Muscle layer of duodenum (tissue), 2 donors: ENCODE results near the gene LINGO4.

Source experiments
- H3K27ac ChIP-seq: one replicate; pipeline ENCODE4 v1.7.0; 2013; ENCODE audit warnings: mild to moderate bottlenecking, low read length
- H3K27me3 ChIP-seq: one replicate; pipeline ENCODE4 v1.7.0; 2013; ENCODE audit warnings: low read depth, mild to moderate bottlenecking, control low read depth, low read length
- H3K36me3 ChIP-seq, 2 donors: one replicate each; pipeline ENCODE4 v1.7.0; 2013; ENCODE audit warnings: low read length in 2 of 2, control low read depth in 1 of 2, mild to moderate bottlenecking in 1 of 2; ENCODE audit not compliant: insufficient read depth in 2 of 2, control insufficient read depth in 1 of 2
- H3K4me1 ChIP-seq, 2 donors: one replicate each; pipeline ENCODE4 v1.7.0; 2013; ENCODE audit warnings: low read length in 2 of 2, mild to moderate bottlenecking in 2 of 2, control low read depth in 1 of 2, moderate library complexity in 1 of 2; ENCODE audit not compliant: insufficient read depth in 2 of 2, control insufficient read depth in 1 of 2
- H3K4me3 ChIP-seq, 2 donors: one replicate each; pipeline ENCODE4 v1.7.0; 2013; ENCODE audit warnings: low read length in 2 of 2, low read depth in 1 of 2, mild to moderate bottlenecking in 1 of 2
- H3K9me3 ChIP-seq, 2 donors: one replicate each; pipeline ENCODE4 v1.7.0; 2013; ENCODE audit warnings: low read length in 2 of 2, control low read depth in 1 of 2, mild to moderate bottlenecking in 1 of 2; ENCODE audit not compliant: control insufficient read depth in 1 of 2
- donor health status: healthy.

LINGO4 gene

DNA sequence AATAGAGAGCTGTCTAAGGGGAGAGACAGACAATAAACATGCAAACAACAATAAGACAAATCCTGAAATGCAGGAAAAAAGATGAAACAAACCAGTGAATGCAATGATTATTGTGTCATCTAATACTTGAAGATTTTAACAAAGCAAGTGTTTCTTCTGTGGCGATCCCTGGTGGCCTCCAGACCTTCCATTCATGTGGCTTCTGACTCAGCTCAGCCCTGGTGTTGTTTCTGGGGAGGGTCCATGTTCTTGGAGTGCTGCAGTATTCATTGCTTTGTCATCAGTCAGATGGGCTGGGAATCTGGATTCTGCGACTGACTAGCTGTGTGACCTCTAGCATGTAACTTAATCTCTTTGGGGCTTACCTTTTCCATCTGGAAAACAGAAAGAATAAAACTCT is 35.9 kb upstream of the LINGO4 start:
- Histone ChIP-seq H3K4me1 (peaks cover 2 to 29% of the 10 kb centered on the region in 2 donors), H3K27ac (no peak overlapping the region), H3K27me3 (peaks cover 25% of the 10 kb centered on the region), H3K9me3 (no peaks in the 10 kb centered on the region), H3K4me3 (no peak overlapping the region), H3K36me3 (no peaks in the 10 kb centered on the region)

- H3K4me1 ChIP-seq = peaks cover 5 to 29% of the 10 kb centered on the region in 2 donors
- no peaks in the 10 kb centered on the region for H3K36me3 ChIP-seq
- peak overlapping the region in 1 of 2 donors; percentile 41 for H3K4me3 ChIP-seq
- H3K27ac ChIP-seq = peak overlapping the region; percentile 76
- H3K9me3 ChIP-seq = no peaks in the 10 kb centered on the region
- H3K27me3 ChIP-seq = peaks cover 25% of the 10 kb centered on the region
Observed at GRCh38 chr1:151840421-151840820, 35.2 kb upstream of the LINGO4 start.

DNA sequence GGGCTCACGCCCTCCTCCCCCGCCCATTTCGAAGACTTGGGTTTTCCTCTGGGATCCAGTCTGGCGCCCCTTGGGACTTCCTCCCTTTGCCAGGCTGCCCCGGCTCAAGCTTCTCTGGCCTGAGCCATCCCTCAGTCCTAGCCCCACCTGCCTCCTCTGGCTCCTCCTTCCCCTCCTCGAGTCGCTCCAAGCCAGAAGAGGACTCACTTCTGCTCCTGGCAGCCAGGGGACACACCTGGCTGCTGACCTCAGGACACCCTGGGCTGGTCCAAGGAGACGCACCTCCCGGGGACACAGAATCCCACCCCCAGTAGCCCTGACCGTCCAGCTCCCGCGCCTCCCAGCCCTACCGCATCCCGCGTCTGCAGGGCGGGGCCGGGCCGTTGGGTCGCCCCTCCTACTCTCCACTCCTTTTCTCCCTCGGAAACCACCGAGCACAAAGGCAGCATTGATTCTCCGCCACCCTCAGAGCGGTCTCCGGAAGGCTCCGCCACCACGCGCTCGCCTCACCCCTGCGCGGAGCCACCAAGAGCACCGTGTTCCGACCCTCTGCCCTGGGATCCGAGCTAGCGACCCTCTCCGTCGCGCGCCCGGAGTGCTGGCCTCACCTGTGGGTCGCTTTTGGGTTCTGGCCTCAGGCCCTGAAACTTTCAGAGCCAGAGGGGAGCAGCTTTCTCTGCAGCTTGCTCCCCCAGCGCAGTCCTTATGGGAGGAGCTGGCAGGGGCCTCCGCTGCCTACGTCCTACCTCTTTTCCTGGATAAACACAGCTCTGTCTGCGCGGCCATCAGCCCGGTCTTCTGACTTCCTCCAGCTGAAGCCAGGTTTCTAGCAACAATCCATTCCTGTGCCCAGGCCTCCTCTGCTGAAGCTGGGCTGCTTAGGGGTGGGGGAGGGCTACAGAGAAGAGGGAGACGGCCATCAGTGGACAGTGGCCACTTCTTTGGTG is 34.5 kb upstream of the LINGO4 start, which contains the start of gene C2CD4D:
TSS of gene C2CD4D (minus strand) at position 364 of the 947 bp plus-strand sequence. CDS start 831 bp downstream, outside the sequence.
- Histone ChIP-seq H3K9me3 (no peaks in the 10 kb centered on the region), H3K4me1 (peaks cover 5 to 29% of the 10 kb centered on the region in 2 donors), H3K36me3 (no peaks in the 10 kb centered on the region), H3K4me3 (peak within 1 kb of the TSS; percentile 41 to 55), H3K27ac (peak within 1 kb of the TSS; percentile 76), H3K27me3 (peaks cover 25% of the 10 kb centered on the region)

GRCh38 chr1:151839082-151839412 is 33.8 kb upstream of the LINGO4 start:
- H3K4me3 ChIP-seq = peak overlapping the region; percentile 41 to 55
- H3K27ac ChIP-seq = no peak overlapping the region
- H3K36me3 ChIP-seq = no peaks in the 10 kb centered on the region
- H3K9me3 ChIP-seq = no peaks in the 10 kb centered on the region
- H3K4me1 ChIP-seq = peaks cover 5 to 29% of the 10 kb centered on the region in 2 donors
- H3K27me3 ChIP-seq = peaks cover 25% of the 10 kb centered on the region

DNA sequence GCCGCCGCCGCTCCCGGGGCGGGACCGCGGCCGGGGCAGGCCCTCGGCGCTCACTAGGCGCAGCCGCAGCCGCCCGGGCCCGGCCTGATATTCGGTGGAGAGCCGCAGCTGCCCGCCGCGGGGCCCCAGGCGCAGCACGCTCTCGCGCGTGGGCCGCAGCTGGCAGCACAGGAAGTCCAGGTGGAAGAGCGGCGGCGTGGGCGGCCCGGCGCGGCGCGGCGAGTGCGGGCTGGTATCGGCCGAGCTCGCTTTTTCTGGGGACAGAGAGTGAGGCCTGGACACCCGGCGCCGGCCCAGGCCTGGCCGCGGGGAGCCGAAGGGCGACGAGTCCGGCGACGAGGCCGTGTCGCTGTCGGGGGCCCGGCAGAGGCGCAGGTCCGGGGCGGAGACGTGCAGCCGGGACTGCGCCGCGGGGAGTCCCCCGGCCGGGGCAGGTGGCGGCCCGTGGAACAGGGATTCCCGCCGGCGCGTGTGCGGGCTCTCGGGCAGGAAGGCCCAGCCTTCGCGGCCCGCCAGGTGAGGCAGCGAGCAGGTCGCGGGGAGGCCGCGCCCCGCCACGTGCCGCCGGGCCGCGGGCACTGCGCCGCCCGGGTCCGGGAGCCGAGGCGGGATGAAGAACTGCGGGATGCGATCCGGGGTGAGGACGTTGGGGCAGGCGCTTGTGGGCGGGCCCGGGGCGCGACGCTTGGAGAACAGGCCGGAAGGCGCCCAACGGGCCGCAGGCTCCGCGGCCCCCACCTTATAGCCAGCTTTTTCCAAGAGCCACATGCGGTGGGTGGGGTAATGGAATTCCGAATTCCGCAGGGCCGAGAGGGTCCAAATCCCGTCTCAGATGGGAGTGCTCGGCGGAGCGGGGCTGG is 33.2 kb upstream of the LINGO4 start:
- Histone ChIP-seq H3K36me3 (no peaks in the 10 kb centered on the region), H3K27me3 (peaks cover 25% of the 10 kb centered on the region), H3K4me3 (peak overlapping the region in 1 of 2 donors; percentile 55), H3K4me1 (peaks cover 5 to 29% of the 10 kb centered on the region in 2 donors), H3K9me3 (no peaks in the 10 kb centered on the region), H3K27ac (no peak overlapping the region)

DNA sequence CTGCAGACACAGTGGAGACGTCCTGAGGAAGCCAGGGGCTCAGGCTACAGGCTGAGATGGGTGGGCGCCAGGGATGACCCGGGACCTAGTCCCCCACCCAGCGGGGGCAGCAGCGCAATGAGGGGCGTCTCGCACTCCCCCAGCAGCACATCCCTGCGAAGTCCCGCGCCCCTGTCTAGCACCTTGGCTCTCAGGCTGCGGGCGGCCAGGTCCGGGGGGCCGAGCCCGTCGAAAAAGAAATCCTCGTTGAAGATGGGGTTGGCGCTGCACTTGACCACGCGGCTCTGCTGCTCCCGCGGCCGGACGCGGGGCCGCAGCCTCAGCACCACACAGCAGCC is 32.6 kb upstream of the LINGO4 start:
- Histone ChIP-seq H3K4me3 (peak overlapping the region in 1 of 2 donors; percentile 55), H3K4me1 (peaks cover 5 to 29% of the 10 kb centered on the region in 2 donors), H3K27ac (no peak overlapping the region), H3K36me3 (no peaks in the 10 kb centered on the region), H3K9me3 (no peaks in the 10 kb centered on the region), H3K27me3 (peaks cover 25% of the 10 kb centered on the region)

DNA sequence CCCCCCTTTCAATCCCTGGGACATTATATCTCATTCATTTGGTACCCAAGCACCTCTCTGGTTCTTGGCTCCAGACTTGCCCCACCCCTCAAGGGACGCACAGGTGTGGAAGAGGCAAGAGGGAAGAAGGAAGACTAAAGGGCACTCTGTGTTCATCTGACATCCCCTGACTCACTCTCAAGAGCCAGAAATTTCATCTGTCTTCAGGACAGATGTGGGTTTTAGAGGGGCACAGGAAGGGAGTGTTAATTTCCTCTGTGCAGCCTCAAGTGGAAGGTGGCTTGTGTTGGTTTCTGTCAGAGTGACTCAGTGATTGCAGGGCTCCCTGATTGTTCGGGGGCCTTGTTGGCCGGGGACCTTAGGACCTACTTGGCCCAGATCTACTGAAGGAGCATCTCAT is 32.0 kb upstream of the LINGO4 start:
- Histone ChIP-seq H3K27ac (no peak overlapping the region), H3K27me3 (peaks cover 25% of the 10 kb centered on the region), H3K9me3 (no peaks in the 10 kb centered on the region), H3K36me3 (no peaks in the 10 kb centered on the region), H3K4me1 (peaks cover 5 to 35% of the 10 kb centered on the region in 2 donors), H3K4me3 (no peak overlapping the region)

GRCh38 chr1:151835596-151835995 is 30.4 kb upstream of the LINGO4 start:
- Histone ChIP-seq H3K27me3 (peaks cover 25% of the 10 kb centered on the region), H3K4me1 (peaks cover 5 to 35% of the 10 kb centered on the region in 2 donors), H3K9me3 (no peaks in the 10 kb centered on the region), H3K4me3 (no peak overlapping the region), H3K27ac (no peak overlapping the region), H3K36me3 (no peaks in the 10 kb centered on the region)

- H3K36me3 ChIP-seq = no peaks in the 10 kb centered on the region
- H3K27ac ChIP-seq = no peak overlapping the region
- no peak overlapping the region for H3K4me3 ChIP-seq
- peaks cover 9 to 24% of the 10 kb centered on the region in 2 donors for H3K4me1 ChIP-seq
- H3K27me3 ChIP-seq = peaks cover 19% of the 10 kb centered on the region
- no peaks in the 10 kb centered on the region for H3K9me3 ChIP-seq
Observed at GRCh38 chr1:151834239-151834638, 29.0 kb upstream of the LINGO4 start.

GRCh38 chr1:151833172-151833900 is 28.1 kb upstream of the LINGO4 start:
- Histone ChIP-seq H3K27me3 (peaks cover 12% of the 10 kb centered on the region), H3K9me3 (no peaks in the 10 kb centered on the region), H3K4me1 (peaks cover 9 to 15% of the 10 kb centered on the region in 2 donors), H3K36me3 (no peaks in the 10 kb centered on the region), H3K4me3 (no peak overlapping the region), H3K27ac (no peak overlapping the region)
